Neural progenitor cell (in vitro differentiated cells): ENCODE measurements around the gene CACFD1.

ENCODE experiments used
- EZH2 ChIP-seq: fragments of 200-600 bp; sonication (generic); IDR thresholded peaks from 2 replicates; pipeline ENCODE4 v1.6.1; 2017; ENCODE audit warnings: antibody characterized with exemption, mild to moderate bottlenecking, moderate library complexity
- EZH2phosphoT487 ChIP-seq: fragments of 200-600 bp; sonication (generic); IDR thresholded peaks from 2 replicates; pipeline ENCODE4 v1.6.1; 2017; ENCODE audit warnings: antibody characterized with exemption
- TF ChIP-seq, protein P1 (sequence below): fragments of 200-600 bp; sonication (generic); IDR thresholded peaks from 2 replicates; pipeline ENCODE4 v1.5.1; 2017; ENCODE audit warnings: antibody characterized with exemption, mild to moderate bottlenecking

DNA sequence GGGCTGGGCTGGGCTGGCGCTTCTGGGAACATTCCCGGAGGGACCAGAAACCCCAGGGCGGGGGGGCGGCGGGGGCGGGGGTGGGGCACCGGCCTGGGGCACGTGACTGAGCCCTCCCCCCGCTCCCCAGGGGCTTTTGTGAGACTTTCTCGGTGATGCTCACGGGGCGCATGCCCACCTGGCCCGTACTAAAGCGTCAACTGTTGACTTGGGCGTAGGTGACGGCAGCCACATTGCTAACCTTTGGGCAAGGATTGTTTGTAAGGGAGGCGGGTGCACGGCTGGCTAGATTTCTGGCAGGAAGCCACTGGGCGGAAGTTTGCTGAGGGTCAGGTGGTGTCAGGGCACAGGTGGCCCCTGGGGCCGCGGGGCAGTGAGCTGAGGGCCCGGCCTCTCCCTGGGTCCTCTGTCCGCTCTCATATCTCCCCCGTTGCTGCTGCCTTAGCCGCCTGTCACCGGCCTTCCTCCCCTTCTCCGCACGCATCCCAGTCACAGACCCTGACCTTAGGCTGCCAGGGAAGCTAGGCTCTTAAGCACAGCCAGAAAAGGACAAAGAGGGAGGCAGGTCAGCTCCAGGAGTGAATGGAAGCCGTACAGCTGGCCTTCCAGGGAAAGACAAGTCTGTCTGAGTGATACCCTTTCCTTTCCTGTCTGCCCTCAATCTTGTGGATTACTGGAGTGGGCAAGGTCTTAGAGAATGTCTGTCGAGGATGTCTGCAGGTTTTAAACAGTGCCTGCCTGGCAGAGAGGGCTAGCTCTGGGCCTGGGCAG, 812 bp downstream of the CACFD1 start:
- TF ChIP-seq, protein P1, sequence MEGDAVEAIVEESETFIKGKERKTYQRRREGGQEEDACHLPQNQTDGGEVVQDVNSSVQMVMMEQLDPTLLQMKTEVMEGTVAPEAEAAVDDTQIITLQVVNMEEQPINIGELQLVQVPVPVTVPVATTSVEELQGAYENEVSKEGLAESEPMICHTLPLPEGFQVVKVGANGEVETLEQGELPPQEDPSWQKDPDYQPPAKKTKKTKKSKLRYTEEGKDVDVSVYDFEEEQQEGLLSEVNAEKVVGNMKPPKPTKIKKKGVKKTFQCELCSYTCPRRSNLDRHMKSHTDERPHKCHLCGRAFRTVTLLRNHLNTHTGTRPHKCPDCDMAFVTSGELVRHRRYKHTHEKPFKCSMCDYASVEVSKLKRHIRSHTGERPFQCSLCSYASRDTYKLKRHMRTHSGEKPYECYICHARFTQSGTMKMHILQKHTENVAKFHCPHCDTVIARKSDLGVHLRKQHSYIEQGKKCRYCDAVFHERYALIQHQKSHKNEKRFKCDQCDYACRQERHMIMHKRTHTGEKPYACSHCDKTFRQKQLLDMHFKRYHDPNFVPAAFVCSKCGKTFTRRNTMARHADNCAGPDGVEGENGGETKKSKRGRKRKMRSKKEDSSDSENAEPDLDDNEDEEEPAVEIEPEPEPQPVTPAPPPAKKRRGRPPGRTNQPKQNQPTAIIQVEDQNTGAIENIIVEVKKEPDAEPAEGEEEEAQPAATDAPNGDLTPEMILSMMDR: no peak
- TF ChIP-seq EZH2 (no peak), EZH2phosphoT487 (no peak)
